Stimulated activated CD4-positive, alpha-beta T cell treated with anti-CD3 and anti-CD28 coated beads, Interleukin-12 subunit alpha, Interleukin-12 subunit beta, amount 100 ng/mL, for 48 hours (primary cell): ENCODE data around the gene GLS.
"Not testable (repeated sequence)": the region's sequence is repeated elsewhere in the genome, so short reads cannot be mapped to it uniquely, and the experiment has no call there.

ENCODE experiments used
- DNase-seq, 3 donors: peaks; one replicate each; pipeline ENCODE4 v3.0.0-alpha.2; 2020; ENCODE audit warnings: low read depth in 2 of 3, low spot score in 1 of 3

The GLS gene

DNA sequence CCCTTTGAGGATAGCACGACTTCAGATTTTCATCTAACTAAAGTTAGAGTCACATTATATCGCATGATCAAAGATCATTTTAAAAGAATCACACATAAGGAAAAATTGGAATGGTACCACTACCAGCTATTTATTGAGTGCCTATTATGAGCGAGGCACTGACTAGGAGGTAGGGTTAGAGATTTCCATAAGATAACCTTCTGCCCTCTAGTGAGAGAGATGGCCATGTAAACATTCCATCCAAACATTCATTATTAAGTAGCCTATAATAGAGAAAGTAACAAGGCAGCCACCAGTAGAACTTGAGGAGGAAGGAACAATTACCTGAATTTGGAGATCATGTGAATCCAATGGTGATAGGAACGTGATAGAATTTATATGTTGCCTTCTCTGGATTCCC lies 25.4 kb upstream of the GLS start:
- no peak for DNase-seq

DNA sequence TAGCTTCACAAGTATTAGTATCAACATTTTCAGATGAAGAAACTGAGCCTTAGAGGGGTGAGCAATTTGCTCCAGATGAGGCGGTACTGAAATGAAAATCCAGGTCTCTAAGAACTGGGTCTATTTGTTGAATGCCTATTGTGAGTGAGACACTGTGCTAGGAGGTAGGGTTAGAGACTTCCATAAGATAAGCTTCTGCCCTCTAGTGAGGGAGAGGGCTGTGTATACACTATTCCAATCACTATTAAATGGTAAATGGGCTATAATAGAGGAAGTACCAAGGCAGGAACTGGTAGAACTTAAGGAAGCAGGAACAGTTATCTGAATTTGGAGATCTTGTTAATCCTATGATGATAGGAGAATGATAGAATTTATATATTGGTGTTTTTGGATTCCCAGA lies 23.6 kb upstream of the GLS start:
- DNase-seq: no peak

DNA sequence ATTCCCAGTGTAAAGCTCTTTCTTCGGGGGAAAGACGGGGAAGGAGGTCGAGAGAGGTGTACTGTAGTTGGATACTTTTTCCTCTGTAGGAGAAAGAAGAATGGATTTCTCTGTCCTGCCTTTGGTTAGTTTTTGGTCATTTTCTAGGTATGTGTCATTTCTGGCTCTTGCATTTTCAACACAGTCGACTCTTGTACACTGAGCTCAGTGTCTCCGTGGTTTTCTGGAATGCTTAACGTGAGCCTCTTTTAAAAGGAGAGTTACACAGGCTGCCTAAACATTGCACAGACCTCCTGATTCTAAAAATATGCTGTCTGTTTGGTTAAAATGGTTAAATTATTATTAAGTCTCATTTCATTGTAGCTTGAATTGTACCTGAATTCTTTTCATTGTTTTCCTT lies 21.8 kb upstream of the GLS start:
- DNase-seq: no peak

DNA sequence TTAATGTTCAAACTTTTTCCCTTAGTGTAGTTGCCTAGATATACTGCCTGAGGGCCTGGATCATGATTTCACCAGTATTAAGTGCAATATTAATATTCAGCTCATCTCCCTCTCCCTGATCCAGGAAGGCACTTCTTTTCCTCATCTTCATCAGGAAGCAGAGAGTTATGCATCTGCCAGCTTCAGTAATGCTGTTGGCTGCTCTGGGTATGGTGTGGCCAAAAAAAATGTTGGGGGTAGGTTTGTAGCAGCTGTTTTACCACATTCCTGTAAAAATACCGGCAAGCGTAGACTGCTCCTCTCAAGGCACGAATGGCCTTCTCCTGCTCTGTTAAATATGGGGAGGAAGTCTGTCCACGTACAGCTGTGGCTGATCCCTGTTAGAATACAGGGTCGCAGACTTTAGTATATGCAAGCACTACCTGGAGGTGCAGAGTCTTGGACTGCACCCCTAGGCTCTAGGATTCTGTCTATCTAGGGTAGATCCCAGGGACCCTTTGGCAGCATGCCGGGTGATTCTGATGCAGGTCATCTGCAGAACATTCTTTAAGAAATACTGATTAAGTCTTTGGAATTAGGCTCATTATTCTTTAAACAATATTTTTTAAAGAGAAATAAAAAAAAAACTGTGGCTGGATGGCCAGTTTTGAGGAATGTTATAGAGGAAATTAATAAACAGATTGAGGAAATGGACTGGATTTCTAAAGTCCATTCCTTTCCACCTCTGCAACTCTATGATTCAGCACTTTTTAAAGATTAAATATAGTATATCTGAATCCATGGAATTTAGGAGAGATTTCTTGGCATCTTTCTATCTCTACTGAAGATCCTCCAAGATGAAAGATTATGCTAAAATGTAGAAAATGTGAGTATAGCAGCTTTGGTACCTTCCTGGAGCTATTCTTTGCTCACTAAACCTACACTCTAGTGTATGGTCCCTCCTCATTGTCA lies 21.0 kb upstream of the GLS start:
- DNase-seq: no peak

DNA sequence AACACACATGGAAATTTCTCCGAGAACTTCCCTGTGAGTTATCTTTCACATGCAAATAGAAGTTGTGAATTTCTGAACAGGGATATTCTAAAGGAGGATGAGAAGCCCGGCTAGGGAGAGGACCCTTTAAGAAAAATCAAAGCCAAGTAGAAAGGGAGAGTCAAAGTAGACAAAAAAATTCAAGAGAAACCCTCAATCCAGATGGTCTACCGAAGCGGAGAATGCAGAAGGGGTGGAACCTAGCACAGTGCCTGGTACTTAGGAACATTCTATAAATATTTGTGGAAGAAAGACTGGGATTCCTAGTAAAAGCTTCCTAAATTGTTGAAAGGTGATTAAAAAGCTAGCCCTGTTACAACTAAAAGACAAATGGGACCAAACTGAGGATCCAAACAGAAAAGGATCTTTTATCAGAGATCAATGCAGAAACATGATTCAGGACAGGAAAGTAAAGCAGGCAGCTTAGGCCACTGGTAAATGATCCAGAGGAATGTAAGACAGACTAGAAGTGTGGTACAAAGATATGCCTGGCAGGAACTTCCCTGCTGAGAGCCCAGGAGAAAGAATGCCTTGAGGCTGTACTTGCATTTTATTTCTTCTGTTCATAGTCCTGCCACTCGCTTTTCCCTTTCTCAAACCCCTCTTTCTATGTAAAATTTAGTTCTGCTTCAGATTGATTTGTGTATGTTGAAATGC lies 19.5 kb upstream of the GLS start:
- DNase-seq: no peak

DNA sequence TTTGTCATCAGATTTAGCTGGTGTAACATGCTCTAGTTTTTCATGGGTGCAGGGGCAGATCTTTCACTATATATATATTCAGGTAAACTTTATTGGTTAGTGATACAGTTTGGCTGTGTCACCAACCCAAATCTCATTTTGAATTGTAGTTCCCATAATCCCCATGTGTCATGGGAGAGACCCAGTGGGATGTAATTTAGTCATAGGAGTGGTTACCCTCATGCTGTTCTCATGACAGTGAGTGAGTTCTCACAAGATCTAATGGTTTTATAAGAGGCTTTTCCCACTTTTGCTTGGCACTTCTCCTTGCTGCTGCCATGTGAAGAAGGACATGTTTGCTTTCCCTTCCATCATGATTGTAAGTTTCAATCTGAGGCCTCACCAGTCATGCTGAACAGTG lies 18.5 kb upstream of the GLS start:
- DNase-seq: not testable (repeated sequence)

DNA sequence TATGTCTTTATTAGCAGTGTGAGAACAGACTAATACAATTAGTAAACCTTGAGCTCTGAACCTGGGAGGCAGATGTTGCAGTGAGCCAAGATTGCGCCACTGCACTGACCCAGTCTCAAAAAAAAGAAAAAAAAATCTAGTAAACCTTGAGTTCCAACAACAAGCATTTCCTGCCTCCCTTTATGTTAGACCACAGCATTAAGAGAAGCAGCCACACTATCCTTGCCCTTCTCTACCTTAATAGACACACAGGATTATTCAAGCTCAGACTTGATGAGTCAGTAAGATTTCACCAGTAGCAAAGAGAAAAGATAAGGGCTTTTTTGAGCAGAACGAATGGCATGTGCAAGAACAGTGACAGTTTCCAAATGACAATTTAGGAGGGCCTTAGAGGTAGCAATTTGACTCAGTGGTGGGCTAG lies 18.0 kb upstream of the GLS start:
- DNase-seq: no peak

DNA sequence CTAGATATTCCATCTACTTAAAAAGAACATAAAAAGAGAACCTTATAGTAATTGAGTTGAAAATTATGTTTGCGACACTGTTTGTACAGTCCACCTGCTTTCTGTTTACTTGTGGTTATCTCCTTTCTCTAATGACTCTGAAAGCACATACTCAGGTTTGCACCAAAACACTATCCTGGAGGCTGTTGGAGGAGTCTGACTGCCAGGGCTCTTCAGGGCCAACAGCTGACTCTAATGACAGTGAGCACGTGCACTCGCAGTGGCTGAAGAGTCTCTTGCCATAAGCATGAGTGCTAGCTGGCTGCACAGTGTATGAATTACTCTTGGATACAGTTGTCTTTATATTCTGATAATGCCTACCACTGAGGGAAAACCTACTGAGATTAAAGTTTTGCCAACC lies 16.7 kb upstream of the GLS start:
- no peak for DNase-seq

DNA sequence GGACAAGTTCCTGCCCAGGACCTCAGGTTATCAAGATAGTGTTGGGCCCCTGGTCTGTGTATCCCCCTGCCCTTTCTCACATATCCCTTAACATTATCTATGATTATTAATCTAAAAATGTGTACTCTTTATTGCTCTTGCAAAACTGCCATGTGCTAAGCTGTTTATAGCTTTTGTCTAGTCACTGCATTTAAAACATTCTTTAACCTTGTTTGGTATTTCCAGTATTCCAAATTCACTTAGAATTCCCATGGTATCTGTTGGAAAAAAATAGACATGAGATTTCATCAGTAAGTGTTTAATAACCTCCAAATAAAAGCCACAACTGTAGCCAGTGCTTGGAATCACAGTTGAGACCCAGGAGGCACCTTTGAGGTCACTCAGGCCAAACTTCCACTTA lies 16.2 kb upstream of the GLS start:
- no peak for DNase-seq

DNA sequence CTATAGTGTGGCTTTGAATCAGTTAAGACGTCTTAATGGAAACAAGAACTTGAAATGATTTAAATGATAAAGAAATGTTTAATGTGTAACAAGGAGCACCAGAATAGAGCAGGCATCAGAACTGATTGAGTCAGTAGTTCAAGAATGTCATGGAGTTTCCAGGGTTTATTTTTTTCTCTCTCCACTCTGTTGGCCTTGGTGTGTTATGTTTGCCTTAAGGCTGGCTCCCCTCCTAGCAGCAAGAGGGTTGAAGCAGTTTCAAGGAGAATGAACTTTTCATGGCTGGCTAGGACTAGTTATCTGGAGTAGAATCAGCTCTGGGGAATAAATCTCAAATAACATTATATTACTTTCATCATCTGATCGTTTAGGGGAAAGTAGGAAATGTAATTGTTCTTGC lies 13.4 kb upstream of the GLS start:
- no peak for DNase-seq

DNA sequence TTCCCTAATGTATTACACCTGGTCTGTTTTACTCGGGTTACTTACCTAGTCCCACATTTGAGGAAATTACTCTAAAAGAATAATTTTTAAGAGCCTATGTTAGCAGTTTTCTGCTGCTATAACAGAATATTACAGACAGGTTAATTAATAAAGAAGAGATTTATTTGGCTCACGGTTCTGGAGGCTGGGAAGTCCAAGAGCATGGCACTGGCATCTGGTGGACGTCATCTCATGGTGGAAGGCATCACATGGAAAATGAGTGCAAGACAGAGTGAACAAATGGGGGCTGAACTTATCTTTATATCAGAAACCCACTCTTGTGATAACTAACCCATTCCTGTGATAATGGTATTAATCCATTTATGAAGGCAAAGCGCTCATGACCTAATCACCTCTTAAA lies 12.8 kb upstream of the GLS start:
- DNase-seq: no peak

DNA sequence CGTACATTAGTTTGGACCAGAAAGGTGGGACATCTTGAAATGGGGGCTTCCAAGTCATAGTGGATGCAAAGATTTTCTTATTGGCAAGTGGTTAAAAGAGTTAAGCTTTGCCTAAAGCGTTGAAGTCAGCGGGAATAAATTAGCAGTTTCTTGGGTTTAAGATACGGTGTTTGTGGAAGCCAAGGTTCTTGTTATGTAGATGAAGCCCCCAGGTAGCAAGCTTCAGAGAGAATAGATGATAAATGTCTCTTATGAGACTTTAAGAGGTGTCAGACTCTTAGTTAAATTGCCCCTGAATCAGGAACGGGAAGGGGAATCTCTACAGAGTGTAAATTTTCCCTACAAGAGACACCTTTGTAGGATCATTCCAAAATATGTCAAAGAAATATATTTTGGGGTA lies 10.9 kb upstream of the GLS start:
- no peak for DNase-seq

DNA sequence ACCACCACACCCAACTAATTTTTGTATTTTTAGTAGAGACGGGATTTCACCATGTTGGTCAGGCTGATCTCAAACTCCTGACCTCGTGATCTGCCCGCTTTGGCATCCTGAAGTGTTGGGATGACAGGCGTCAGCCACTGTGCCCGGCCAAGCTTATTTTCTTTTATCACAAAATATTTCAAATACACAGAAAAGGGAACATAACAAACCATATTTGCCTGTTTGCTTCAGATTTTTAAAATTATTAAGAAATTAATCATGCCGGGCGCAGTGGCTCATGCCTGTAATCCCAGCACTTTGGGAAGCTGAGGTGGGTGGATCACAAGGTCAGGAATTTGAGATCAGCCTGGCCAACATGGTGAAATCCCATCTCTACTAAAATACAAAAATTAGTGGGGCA lies 7.2 kb upstream of the GLS start:
- DNase-seq: not testable (repeated sequence)

DNA sequence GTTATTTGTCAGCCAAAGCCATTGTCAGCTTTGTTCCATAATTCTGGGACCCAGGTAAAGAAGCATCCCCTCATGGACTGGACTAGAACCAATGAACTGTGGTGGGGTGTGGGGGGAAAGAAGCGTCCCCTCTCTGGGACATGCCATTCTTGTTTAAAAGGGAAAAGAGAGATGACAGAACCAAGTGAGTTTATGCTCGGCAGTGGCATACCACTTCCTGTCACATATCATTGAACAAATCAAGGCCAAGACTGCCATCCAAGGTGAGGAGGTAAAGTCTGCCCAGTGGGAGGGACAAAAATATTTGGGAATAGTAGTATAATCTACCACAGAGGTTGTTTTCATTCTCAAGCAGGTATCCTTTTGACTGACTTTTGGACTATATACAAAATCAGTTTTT lies 4.7 kb upstream of the GLS start:
- DNase-seq: no peak

DNA sequence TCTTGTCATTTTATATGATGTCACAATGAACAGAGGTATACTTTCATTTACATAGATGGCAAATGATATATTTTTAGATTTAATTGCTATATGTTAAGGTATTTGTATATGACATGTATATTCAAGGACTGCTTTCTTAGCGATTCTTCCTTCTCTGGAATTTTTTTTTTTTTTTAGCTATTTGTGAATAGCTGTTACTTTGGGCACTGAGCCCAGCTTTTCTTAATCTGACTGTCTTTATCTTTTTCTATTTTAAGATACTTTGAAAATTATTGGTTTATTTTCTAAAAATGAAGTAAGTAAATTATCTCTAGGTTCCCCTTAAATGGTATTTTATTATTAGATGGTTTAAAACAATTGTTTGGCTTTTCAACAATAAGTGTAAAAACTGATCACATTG lies 4.0 kb upstream of the GLS start:
- no peak for DNase-seq

DNA sequence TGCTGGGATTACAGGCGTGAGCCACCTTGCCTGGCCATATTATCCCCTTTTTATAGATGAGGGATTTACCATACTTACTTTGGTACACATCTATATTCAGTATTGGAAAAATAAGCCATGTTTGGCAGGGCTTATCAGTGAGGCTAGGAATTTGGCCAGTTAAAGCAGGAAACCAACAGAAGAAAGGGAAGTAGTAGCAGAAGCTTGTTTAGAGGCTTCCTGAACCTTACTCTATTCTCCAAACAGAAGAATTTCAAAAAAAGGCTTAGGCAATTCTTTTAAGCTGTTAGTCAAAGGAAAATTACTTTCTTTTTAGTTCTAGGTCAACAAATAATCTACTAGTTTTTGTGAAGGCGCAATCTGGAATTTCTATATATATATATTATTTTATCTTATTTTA lies 3.2 kb upstream of the GLS start:
- DNase-seq: no peak

DNA sequence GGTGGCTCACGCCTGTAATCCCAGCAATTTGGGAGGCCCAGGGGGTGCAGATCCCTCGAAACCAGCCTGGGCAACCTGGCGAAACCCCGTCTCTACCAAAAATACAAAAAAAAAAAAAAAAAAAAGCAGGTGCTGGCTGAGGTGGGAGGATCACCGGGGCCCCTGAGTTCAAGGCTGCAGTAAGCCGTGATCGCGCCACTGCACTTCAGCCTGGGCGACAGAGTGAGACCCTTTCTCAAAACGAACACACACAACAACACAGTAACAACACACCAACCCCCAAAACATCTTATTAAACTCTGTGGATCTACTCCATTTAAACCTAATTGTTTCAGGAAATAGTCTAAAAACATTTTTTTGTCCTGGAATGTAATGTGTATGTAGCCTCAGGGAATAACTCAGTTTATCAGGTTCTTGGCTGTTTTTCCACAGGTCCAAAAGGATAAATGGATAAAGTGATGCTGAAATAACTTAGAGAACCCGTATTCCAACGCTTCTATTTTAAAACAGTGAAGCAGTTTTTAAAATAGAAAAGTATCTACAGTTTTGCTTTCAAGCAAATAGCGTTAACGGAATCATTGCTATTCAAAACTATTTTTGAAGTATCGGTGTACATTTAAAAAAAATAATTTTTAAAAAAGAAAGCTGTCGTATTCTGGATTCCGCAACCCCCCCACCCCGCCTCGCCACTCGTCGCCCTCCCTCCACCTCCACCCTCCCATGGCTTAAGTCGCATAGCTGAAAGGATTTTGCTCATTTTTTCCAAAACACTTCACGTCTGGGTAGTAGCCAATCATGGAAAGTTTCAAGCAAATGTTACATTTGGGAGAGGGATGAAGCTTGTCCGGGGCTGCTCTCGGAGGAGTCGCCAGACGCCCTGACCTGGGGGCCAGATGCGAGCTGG lies 895 bp upstream of the GLS start:
- peak in 1 of 3 donors; percentile 11 for DNase-seq

DNA sequence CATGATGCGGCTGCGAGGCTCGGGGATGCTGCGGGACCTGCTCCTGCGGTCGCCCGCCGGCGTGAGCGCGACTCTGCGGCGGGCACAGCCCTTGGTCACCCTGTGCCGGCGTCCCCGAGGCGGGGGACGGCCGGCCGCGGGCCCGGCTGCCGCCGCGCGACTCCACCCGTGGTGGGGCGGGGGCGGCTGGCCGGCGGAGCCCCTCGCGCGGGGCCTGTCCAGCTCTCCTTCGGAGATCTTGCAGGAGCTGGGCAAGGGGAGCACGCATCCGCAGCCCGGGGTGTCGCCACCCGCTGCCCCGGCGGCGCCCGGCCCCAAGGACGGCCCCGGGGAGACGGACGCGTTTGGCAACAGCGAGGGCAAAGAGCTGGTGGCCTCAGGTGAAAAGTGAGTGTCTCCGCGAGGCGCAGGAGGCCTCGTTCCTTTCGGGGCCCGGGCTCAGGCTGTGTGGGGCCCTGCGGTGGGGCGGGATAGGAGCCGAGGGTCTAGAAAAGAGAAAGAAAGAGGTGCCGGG lies 520 bp downstream of the GLS start:
- no peak for DNase-seq

DNA sequence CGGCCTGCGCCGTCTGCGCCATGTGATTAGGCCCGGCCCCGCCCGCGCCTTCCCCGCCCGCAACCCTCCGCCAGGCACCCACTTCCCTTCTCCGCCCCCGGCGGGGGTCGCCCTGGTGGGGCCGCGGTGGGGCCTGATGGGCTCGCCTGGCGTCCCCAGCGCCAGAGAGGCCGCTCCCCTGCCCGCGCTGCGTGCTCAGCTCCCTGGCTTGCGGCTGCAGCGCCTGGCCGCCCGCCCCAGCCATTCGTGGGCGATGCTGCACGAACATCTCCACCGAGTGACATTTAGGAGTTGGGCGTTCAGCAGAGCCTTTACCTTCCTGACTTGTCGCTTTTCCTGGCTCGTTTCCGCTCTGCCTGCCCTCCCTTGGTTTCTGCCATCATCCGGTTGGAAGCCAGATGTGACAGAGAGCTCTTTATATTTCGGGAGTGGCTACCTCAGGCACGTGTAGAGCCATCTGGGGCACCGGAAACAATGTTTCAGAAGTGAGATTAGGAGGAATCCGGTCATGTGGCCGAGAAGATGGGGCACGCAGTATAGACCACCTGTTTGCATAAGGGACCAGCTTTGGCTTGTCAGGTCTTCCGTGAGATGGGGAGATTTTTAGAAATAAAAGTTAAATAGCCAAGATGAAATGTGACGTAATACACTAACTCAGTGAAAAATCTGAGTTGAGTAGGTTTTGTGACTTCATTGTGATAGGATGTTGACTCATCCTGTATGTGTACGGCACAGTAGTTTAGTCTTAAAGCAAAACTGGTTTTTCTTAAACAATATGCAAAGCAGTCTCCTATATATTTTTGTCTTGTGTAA lies 1.2 kb downstream of the GLS start:
- DNase-seq: peak; percentile 52 to 61 (median 56)

DNA sequence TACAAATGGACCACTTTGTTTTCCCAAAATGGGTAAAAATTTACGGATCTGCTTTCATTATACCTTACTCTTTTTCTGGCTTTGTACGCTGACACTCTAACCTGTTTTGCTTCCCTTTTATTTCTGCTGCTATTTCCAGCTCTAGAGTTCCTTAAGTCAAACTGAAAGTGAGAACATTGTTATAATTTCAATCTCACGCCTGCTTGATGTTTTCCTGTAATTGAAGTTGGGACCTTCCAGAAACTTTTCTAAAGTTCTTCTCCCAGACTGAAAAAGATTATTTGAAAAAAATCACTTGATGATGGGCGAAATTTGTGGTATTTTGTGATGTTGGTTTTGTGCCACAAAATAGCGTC lies 1.8 kb downstream of the GLS start:
- no peak for DNase-seq
